ENCODE measurements around the gene SPACA4.

SPACA4 gene

DNA sequence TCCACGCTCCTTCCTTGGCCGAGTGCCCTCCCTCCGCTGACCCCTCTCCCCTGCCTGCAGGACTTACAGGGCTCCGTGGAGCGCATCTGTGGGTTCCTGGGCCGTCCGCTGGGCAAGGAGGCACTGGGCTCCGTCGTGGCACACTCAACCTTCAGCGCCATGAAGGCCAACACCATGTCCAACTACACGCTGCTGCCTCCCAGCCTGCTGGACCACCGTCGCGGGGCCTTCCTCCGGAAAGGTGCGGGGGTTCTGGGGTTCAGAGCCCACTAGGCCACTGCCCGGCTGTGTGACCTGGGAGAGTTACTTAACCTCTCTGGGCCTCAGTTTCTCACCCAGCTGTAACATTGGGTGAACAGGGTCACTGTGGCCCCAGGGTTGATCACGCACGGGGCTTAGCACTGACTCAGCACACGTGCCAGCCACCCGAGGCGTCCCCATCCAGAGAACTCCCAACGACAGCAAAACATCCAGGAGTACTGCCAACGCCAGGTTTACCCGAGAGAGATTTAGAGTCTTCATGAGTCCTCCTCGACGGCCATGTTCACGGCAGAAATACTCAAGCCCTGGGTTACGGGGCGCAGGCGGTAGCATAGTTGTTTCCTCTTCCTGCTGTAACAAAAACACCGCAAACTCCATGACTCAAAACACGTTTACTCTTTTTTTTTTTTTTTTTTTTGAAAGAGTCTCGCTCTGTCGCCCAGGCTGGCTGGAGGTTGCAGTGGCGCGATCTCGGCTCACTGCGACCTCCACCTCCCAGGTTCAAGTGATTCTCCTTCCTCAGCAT lies 9.7 kb upstream of the SPACA4 start:
- DNase-seq (ENCODE audit: extremely low read depth in 1 of 2, low read depth in 1 of 2): no peak

DNA sequence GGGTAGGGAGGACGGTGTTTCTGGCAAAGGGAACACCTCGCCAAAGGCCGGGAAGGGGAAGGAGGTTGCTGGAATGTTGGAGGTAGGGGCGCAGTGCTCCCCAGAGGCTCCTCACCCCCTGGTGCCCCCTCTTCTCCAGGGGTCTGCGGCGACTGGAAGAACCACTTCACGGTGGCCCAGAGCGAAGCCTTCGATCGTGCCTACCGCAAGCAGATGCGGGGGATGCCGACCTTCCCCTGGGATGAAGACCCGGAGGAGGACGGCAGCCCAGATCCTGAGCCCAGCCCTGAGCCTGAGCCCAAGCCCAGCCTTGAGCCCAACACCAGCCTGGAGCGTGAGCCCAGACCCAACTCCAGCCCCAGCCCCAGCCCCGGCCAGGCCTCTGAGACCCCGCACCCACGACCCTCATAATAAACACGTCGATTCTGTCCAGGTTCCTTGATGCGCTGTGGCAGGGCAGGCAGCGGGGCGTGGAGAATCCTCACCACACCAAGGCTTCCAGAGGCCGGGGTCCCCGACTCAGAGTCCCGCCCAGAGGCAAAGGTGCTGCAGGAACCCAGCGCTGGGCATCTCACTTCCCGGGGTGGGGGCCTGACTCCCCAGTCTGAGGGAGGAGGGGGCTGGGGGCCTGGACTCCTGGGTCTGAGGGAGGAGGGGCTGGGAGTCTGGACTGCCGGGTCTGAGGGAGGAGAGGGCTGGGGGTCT lies 7.4 kb upstream of the SPACA4 start:
- no peak for DNase-seq (ENCODE audit: extremely low read depth in 1 of 2, low read depth in 1 of 2)

DNA sequence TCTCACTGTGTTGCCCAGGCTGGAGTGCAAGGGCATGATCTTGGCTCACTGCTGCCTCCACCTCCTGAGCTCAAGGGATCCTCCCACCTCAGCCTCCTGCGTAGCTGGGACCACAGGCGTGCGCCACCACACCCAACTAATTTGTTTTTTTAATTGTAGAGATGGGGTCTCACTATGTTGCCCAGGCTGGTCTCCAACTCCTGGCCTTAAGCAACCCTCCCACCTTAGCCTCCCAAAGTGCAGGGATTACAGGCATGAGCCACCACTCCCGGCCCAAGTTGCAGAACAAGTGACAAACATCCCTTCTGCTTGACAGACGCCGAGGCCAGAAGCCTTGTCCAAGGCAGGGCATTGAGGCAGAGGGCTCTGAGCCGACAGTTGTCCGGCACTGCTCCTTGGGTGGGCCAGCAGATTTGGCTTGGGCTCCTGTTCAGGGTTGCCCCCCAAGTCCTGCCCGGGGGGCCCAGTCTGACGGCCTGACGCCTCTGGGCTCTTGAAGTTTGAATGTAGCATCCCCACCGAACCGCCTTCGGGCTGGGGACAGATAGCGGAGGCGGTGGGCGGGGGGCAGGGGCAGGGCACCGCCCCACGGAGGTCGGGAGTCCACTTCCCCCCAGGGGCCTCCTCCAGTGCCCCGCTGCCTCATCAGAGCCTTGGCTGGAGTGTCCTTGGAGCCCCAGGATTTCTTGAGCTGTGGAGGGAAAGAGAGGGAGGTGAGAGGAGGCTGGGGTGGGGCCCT lies 5.7 kb upstream of the SPACA4 start:
- no peak for DNase-seq (ENCODE audit: extremely low read depth in 1 of 2, low read depth in 1 of 2)

DNA sequence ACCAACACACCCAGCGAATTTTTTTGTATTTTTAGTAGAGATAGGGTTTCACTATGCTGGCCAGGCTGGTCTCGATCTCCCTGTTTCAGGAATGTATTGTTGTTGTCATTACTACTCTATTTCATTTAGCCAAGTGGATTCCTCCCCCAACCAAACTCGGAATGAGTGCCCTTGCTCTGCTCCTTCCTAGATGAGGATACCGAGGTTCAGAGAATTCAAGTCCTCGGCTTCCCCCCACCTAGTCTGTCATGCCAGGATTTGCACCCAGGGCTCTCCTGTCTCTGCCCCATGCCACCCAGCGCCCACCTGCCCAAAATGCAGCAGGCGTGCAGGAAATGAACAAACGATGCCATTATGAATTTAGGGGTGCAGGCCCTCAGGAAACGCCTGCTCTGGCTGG lies 3.5 kb upstream of the SPACA4 start:
- no peak for DNase-seq (ENCODE audit: extremely low read depth in 1 of 2, low read depth in 1 of 2)

DNA sequence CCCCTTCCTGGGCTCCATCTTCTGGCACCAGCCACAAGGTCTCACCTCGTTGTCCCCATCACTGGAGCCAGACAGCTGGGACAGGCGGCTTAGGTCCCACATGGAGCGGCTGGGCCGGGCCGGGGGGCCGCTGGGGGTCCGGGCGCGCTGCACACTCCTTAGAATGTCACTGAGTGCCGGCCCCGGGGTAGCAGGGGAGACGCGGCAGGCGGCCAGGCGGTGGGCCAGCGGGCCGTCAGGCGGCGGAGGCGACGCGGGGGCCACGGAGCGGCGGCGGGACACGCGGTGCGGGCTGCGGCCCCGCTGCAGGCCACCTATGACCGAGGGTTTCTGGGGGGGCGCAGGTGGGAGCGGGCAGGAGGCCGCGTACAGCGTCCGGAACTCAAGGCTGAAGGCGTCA lies 3.1 kb upstream of the SPACA4 start:
- no peak for DNase-seq (ENCODE audit: extremely low read depth in 1 of 2, low read depth in 1 of 2)

DNA sequence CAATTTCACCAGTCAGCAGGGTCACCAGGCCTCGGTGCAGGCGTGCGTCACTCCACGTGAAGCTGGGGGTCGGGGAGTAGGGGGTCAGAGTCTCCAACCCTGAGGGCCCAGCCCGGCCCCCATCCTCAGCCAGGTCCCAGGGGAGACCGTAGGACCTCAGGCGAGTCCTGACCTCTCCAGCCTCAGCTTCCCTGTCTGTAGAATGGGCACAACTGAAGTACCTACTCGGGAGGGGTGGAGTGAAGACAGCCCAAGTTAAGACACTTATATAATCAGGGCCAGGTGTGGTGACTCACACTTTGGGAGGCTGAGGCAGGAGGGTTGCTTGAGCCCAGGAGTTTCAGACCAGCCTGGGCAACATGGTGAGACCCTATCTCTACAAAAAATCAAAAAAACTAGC lies 2.7 kb upstream of the SPACA4 start:
- no peak for DNase-seq (ENCODE audit: extremely low read depth in 1 of 2, low read depth in 1 of 2)

DNA sequence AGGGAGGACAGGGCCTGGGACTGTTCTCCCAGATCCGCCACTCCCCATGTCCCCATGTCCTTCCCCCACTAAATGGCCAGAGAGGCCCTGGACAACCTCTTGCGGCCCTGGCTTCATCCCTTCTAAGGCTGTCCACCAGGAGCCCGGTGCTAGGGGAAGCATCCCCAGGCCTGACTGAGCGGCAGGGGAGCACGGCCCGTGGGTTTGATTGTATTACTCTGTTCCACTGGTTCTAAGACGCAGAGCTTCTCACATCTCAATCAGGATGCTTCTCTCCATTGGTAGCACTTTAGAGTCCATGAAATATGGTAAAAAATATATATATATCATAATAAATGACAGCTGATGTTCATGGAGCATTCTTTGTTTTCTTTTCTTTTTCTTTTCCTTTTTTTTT lies 815 bp downstream of the SPACA4 start:
- no peak for DNase-seq (ENCODE audit: extremely low read depth in 1 of 2, low read depth in 1 of 2)

DNA sequence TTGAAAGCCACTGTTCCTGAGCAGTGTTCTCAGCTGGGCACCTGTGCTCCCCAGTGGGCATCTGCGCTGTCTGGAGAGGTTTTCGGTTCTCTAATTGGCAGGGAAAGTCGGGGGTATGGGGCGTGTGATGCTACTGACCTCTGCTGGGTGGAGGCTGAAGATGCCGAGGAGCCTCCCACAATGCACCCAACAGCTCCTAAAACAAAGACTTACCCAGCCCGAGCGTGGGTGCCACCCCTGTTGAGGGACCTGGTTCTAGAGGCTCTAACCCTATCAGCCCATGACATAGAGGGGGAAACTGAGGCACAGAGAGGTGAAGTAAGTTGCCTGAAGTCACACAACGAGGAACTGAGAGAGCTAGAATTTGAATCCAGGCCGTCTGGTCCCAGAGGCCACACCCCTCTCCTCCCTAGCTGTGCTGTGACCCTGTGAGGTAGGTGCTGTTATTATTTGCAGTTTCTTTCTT lies 2.3 kb downstream of the SPACA4 start:
- no peak for DNase-seq (ENCODE audit: extremely low read depth in 1 of 2, low read depth in 1 of 2)

DNA sequence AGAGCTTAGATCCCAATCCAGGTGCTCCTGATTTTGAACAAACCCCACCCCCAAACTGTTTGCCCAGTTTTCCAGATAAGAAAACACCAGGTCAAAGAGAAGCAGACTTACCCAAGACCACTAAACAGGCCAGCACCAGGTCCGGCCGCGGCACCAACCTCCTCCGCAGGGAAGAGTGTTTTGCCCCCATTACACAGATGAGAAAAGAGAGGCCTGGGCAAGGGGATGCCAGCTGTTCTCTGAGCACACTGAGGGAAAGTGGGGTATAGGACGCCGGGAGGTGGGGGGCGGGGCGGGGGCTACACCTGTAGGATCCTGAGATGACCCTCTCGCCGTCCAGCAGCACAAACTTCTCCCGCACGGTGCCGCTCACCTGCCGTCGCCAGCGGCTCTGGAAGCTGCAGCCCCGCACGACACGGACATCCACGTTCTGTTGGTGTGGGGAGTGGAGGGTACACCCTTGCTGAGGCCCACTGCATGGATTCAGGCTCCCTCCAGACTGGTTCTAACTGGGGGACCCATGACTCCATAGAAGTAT lies 3.1 kb downstream of the SPACA4 start:
- DNase-seq (ENCODE audit: extremely low read depth in 1 of 2, low read depth in 1 of 2): no peak

DNA sequence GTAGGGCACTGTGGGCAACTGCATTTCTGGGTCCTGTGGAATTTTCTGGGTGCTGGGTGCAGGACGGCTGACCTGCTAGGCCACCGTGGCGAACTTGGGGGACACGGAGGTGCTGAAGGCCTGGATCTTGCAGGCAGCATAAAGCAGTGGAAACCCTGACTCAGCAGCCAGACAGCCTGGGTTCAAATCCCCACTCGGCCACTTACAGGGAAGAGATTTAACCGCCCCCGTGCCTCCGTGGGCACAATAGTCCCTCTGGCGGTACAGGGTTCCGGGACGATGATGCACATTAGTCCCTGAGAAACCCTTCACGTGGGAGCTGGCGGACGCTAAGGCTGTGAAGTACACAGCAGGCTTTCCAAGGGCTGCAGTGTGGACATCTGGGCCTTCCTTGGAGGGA lies 5.3 kb downstream of the SPACA4 start:
- DNase-seq (ENCODE audit: extremely low read depth in 1 of 2, low read depth in 1 of 2): no peak

DNA sequence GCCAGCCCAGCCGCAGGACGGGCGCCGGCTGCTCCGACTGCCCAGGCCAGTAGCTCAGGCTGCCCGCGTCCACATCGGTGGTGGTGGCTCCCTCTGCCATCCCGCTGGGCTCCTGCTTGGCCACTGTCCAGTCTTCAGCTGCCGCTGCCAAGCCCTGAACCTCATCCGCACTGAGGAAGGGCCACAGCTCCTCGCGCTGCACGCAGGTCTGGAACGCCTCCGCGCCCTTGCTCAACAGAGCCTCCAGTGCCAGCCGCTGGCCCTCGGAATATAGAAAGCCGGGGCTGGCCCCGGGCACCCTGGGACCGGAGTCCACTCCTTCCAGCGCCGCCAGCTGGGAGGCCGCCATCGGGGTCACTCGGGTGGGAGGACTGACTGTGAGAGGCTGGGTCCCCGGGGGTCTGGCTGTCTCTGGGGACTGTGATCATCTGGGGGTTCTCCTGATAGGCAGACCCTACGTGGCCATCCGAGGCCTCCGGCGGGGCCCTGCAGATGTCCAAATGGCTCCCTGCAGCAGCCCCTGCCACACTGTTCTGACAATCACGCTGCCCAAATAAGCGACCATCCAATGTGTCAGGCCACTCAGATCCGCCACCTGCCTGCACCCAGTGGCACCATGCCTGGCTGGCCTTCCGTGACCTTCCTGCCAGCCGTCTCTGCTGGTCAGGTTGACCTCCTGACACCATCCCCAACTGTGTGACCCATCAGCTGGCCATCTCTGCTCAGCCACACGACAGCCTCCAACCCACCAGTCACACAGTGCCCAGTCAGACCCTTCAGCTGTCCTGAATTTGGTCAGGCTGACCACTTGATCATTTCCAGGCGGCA lies 6.7 kb downstream of the SPACA4 start:
- DNase-seq (ENCODE audit: extremely low read depth in 1 of 2, low read depth in 1 of 2): no peak

DNA sequence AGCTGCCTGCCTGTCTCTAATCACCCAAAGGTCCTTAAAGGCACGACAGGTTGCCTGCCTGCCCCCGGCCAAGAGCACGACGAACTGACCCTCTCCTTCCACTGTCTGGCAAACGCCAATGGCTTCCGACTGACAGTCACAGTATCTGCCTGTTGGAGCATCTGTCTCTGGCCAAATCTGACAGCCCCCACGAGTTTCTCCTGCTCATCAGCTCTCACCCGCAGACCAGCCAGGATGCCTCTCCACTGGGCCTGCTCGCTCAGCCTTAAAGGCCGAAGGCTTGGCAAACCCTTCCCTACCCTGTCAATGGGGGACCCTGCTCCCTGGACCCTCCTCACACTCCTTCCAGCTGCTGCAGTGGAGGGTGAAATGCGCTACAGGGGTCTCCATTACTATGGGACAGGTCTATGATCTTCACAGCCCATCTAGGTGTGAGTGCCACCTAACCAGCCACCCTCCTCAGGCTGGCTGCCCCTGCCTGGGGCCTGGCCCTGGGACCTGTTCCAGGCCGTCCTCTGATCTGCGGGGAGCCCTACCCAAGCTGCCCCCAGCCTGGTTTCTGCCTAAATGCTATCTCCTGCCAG lies 7.4 kb downstream of the SPACA4 start:
- no peak for DNase-seq (ENCODE audit: extremely low read depth in 1 of 2, low read depth in 1 of 2)

DNA sequence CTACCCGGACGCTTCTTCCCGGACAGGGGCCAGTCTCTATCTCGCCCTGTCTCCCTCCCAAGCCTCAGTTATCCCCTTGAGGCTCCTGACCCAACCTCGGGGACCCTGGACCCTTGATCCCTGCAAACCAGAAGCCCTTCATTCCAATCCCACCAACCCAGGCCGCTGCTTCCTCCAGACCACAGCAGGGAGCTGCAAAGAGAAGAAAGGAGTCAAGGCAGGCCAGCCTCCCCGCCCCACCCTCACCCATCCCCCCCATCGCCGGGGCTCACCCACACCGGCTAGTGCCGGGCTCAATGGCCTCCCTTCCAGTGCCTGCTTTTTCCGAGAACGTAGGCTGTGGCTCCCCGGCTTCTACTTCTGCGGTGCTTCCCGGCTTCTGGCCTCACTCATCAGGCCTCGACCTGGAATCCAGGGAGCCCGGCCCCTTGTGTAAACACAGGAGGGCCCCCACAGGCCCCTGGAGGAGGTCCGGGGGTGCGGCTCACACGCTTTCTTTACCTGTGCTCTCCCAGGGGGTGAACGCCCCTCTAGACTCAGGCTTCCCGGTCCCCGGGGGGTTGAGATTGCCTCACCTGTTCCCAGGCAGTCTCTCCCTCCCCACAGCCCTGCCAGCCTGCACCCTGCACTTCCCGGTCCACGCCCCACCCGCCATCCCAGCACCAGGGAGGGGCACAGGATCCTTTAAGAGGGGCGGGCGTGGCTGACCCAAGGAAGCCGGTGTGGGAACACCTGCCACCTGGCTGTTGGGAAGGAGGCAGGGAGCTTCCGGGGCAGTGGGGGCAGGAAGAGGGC lies 8.1 kb downstream of the SPACA4 start, which contains the start of gene FAM83E:
TSS of gene FAM83E (minus strand) at position 641 of the 795 bp plus-strand sequence. CDS start 1,704 bp downstream, outside the sequence.
- DNase-seq (ENCODE audit: extremely low read depth in 1 of 2, low read depth in 1 of 2): no peak

DNA sequence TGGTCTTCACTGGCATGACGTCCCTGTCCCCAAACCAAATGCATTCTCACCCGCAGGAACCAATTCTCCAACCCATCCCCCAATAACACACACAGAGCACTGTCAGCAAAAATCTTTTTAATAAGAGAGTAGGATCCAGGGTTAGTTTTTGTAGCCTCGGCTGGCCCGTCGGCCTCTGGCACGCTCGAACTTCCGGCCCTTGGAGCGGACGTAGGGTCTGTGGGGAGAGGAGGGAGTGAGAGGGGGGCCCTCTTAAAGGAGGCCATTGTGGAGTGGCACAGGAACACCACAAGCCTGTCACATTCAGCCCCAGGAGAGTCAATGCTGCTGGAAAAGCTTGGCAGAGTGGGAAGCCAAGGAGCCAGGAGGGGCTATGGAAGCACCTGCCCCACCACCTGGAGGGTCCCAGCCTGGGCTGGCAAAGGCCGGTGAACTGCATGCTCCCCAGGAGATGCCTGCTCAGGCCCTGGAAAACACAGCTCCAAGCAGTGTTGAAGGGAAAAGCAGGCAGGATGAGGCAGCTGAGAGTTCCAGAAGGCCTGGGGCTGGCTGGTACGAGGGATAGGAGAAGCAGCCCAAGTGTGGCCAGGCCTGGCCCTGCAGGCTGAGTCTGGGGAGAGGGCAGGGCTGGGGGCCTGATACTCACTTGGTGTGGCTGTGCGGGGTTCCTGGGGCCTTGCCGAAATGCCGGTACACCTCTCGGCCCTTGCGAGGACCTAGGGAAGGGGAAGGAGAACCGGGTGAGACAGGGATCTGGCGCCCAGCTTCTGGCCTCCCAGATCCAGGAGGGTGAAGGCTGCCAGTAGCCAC lies 8.9 kb downstream of the SPACA4 start:
- no peak for DNase-seq (ENCODE audit: extremely low read depth in 1 of 2, low read depth in 1 of 2)

DNA sequence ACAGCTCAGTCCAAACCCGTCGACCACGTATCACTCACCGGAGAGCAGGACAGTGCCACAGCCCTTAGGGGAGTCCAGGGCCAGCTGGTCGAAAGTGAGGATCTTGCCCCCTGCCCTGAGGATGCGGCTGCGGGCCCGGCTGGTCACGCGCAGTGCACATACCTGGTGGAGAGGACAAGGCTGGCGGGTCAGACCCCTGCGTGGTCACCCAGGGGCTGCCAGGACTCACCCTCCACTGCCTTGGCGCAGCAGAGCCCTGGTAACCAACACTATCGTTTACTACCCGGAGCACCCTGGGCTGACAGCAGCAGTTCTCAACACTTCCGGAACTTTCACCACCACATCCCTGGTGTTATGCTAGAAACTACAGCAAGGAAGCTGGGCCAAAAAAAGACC lies 9.5 kb downstream of the SPACA4 start:
- no peak for DNase-seq (ENCODE audit: extremely low read depth in 1 of 2, low read depth in 1 of 2)

DNA sequence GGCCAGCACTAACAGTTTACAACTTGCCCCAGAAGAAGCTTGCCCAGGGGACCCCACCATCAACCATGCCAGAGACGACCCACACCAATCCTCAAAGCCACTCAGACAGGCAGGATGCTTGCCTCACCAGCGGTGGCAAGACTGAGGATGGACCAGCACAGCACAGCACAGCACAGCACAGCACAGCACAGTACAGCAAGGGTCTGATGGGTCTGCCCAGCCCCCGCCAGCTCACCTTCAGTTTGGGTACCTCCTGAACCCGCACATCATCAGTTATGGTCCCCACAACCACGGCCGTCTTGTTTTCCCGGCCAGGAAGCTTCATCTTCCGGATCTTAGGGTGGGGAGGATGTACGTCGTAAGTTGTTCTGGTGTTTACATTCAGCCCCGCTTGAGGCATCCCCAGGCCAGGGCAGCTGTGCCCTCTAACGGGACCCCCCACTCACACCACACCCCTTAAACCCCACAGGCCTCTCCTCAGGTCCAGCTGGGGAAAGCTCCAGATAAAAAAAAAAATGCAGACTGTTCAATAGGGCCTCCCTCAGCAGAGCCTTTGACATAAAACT lies 10.0 kb downstream of the SPACA4 start:
- DNase-seq (ENCODE audit: extremely low read depth in 1 of 2, low read depth in 1 of 2): no peak

DNA sequence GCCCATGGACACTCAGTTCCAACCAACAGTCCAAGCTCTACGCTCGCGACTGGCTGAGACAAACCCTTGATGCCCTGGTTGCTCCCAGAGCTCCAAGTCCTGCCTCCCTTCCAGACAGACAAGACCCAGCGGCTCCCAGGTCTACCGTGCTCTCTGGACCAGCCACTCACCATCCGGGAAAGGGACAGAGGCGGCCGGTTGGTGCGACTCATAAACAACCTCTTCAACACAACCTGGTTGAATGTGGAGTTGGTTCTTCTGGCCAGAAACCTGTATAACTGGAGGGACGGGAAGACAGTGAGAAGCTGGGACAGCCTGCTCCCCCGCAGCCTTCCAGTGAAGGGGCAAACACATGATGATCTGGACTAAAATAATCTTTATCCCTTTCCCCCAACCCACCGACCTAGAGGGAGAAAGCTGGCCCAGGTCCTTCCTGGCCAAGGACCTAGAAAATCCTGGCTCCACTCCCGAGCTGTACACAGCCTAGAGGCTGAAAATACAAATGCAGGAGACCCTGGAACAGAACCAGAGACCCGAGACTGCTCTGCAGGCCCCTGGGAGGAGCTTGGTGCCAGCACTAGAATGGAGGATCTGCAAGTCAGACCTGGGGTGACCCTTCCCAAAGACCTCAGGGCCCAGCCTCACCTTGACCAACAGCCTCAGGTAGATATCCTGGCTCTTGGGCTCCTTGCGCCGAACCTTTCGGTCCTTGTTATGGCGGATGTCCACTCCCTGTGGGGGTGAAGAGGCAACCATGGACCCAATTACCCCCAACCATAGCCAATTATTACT lies 10.8 kb downstream of the SPACA4 start:
- no peak for DNase-seq (ENCODE audit: extremely low read depth in 1 of 2, low read depth in 1 of 2)

All from activated CD8-positive, alpha-beta memory T cell treated with anti-CD3 and anti-CD28 coated beads for 1 hour (primary cell).